MCF 10A (cell line): ENCODE results near the gene PRMT2. TPM values are rescaled to one million over a fixed set of nuclear protein-coding genes. Genes with fewer than 3 reads are reported as not detected.

Source experiments
- BruUV-seq: library from RNA; stranded (reverse); fragments of 400-500 nt; replicated peaks from 2 replicates; lab custom pipeline; 2021; lab: Mats Ljungman, UMichigan
- CTCF ChIA-PET: fragments of 300-600 bp; sonication (Branson Sonifier 250); formaldehyde crosslinking; extraction: SDS; loops from one replicate; lab custom pipeline; 2021; ENCODE audit warnings: antibody characterized with exemption, inconsistent platforms; lab: Yijun Ruan, JAX
- POLR2A ChIA-PET: fragments of 300-600, 350-650 bp; sonication (Branson Sonifier 250); formaldehyde crosslinking; extraction: SDS; loops from one replicate; lab custom pipeline; 2020; ENCODE audit warnings: antibody characterized with exemption, inconsistent platforms; lab: Yijun Ruan, JAX
- DNase-seq: peaks from one replicate; pipeline ENCODE4 v3.0.0-alpha.2; 2018; ENCODE audit not compliant: unreplicated experiment
- H3K27ac Mint-ChIP-seq: one replicate; pipeline ENCODE4 v1.8.0; 2022; ENCODE audit warnings: mild to moderate bottlenecking, low read depth, mixed read lengths; ENCODE audit not compliant: unreplicated experiment
- H3K27me3 Mint-ChIP-seq: one replicate; pipeline ENCODE4 v1.8.0; 2022; ENCODE audit warnings: mixed read lengths; ENCODE audit not compliant: insufficient read depth, unreplicated experiment
- H3K36me3 Mint-ChIP-seq: one replicate; pipeline ENCODE4 v1.8.0; 2022; ENCODE audit warnings: mild to moderate bottlenecking, moderate library complexity, mixed read lengths; ENCODE audit not compliant: insufficient read depth, unreplicated experiment
- H3K4me1 Mint-ChIP-seq: one replicate; pipeline ENCODE4 v1.8.0; 2022; ENCODE audit warnings: mixed read lengths; ENCODE audit not compliant: insufficient read depth, unreplicated experiment
- H3K4me3 Mint-ChIP-seq: one replicate; pipeline ENCODE4 v1.8.0; 2022; ENCODE audit warnings: mild to moderate bottlenecking, moderate library complexity, mixed read lengths; ENCODE audit not compliant: unreplicated experiment
- H3K9me3 Mint-ChIP-seq: one replicate; pipeline ENCODE4 v1.8.0; 2022; ENCODE audit warnings: mixed read lengths; ENCODE audit not compliant: unreplicated experiment
- intact Hi-C: fragments of 100-400 bp; cut with micrococcal nuclease; formaldehyde crosslinking; loops from 2 replicates; pipeline ENCODE4 v1.14.1; 2022
- total RNA-seq: library from RNA; stranded (reverse); gene quantifications from 2 replicates; pipeline ENCODE4 v1.2.3, GENCODE V29; 2022
- TF ChIP-seq, protein P1 (sequence below): fragments of 200-600 bp; IDR thresholded peaks from one replicate; pipeline ENCODE4 v1.8.0; 2022; ENCODE audit warnings: antibody characterized with exemption, mild to moderate bottlenecking; ENCODE audit not compliant: unreplicated experiment

PRMT2 gene
- total RNA-seq, 1 experiment from 2014 or later, result 60.2 TPM

DNA sequence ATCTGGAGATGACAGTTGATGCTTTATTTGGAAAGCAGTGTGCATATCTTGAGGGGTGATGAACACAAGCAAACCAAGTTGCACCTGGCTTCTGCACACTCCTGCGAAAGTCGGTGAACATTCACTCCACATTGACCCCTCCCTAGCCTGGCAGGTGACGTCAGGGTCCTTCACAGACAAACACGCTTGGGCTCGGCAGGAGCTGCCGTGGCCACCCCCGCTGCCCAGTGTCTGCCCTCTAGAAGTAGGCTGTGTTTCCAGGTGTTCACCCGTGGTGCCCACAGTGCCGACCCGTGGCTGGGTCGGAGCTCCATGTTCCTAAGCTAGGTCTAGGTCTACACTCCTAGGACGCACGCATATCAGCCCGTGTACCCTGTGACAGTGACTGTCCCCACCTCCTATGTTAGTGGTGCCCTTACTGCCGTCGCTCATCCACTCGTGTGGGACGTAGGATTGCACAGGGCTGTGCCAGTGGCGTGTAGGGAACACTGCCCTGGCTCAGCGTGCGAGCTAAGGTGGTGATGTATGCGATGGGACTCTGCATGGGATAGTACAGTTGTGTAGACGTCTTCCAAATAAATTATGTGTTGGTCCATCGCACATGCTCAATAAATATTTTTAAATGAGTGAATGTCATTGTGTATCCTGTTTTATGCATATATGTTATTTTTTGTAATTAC is 29.0 kb downstream of the PRMT2 start:
- H3K27ac Mint-ChIP-seq, result no peak overlapping the region
- peaks cover 23% of the 10 kb centered on the region for H3K36me3 Mint-ChIP-seq
- ChIA-PET CTCF (no interaction called here), POLR2A (interaction anchor here (2.9 kb wide), 1 partner anchor 29 kb away, joined by 10 read pairs; the partner anchor contains the start of gene PRMT2)
- TSS peak; percentile 49 for BruUV-seq
- DNase-seq, result no peak
- intact Hi-C loops, result no loop called here
- TF ChIP-seq, protein P1, sequence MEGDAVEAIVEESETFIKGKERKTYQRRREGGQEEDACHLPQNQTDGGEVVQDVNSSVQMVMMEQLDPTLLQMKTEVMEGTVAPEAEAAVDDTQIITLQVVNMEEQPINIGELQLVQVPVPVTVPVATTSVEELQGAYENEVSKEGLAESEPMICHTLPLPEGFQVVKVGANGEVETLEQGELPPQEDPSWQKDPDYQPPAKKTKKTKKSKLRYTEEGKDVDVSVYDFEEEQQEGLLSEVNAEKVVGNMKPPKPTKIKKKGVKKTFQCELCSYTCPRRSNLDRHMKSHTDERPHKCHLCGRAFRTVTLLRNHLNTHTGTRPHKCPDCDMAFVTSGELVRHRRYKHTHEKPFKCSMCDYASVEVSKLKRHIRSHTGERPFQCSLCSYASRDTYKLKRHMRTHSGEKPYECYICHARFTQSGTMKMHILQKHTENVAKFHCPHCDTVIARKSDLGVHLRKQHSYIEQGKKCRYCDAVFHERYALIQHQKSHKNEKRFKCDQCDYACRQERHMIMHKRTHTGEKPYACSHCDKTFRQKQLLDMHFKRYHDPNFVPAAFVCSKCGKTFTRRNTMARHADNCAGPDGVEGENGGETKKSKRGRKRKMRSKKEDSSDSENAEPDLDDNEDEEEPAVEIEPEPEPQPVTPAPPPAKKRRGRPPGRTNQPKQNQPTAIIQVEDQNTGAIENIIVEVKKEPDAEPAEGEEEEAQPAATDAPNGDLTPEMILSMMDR, result no peak
- H3K4me3 Mint-ChIP-seq, result no peak overlapping the region
- no peaks in the 10 kb centered on the region for H3K9me3 Mint-ChIP-seq
- H3K27me3 Mint-ChIP-seq, result no peaks in the 10 kb centered on the region
- H3K4me1 Mint-ChIP-seq, result peaks cover 17% of the 10 kb centered on the region

DNA sequence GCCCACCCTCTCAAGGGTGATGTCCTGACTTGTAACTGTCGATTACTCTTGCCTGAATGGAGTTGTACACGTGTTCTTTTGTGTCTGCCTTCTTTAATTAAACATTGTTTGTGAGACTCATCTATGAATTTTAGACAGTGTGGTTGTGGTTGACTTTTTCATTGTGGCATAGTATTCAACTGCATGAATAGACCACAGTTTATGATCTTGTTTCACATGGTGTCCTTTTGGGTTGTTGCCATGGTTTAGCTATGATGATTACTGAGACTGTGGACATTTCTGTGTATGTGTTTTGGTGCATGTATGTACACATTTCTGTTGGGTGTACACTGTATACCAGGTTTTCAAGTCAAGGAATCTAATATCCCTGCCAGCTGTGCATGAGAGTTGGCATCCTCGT is 30.1 kb downstream of the PRMT2 start:
- intact Hi-C loops, result no loop called here
- no peak for DNase-seq
- BruUV-seq, result no TSS peak
- TF ChIP-seq, protein P1, result no peak
- peaks cover 22% of the 10 kb centered on the region for H3K4me1 Mint-ChIP-seq
- ChIA-PET POLR2A (no interaction called here), CTCF (no interaction called here)
- no peaks in the 10 kb centered on the region for H3K27me3 Mint-ChIP-seq
- H3K36me3 Mint-ChIP-seq, result peaks cover 23% of the 10 kb centered on the region
- H3K9me3 Mint-ChIP-seq, result no peaks in the 10 kb centered on the region
- no peak overlapping the region for H3K27ac Mint-ChIP-seq
- no peak overlapping the region for H3K4me3 Mint-ChIP-seq

DNA sequence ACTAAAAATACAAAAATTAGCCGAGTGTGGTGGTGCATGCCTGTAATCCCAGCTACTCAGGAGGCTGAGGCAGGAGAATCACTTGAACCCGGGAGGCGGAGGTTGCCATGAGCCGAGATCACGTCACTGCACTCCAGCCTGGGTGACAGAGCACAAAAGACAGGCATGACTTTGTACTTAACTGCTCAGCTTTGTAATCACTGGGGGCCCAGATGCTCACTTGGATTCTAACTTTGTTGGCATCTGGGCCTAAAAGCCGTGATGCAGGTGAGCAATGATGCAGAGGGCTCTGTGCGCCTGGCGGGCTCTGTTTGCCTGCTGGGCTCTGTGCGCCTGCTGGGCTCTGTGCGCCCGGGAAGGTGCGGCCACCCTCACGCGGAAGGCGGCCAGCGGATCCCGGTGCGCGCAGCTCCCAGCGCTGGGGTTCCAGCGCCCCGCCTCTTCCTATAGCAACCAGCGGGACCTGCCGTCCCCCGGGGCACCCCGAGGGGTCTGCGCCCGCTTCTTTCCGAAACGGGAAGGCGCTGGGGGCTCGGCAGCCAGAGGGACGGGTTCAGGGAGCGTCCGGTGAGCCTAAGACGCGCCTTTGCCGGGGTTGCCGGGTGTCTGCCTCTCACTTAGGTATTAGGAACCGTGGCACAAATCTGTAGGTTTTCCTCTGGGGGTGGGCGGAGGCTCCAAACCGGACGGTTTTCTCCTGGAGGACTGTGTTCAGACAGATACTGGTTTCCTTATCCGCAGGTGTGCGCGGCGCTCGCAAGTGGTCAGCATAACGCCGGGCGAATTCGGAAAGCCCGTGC is 31.7 kb downstream of the PRMT2 start:
- Mint-ChIP-seq H3K4me3 (peak overlapping the region; percentile 77), H3K9me3 (no peaks in the 10 kb centered on the region), H3K27me3 (no peaks in the 10 kb centered on the region), H3K4me1 (peaks cover 22% of the 10 kb centered on the region), H3K36me3 (peaks cover 16% of the 10 kb centered on the region), H3K27ac (peak overlapping the region; percentile 23)
- TF ChIP-seq, protein P1, result no peak
- ChIA-PET CTCF (interaction anchor here (0.7 kb wide), 1 partner anchor 12 kb away, joined by 3 read pairs; no protein-coding TSS in a partner anchor), POLR2A (interaction anchor here (0.6 to 2.3 kb wide), 11 partner anchors 7 to 154 kb away, joined by 3 to 11 read pairs (median 4); partner anchors contain the start of gene PRMT2)
- BruUV-seq, result TSS peak; percentile 73
- intact Hi-C loops, result no loop called here
- DNase-seq, result peak; percentile 41
